H9 (cell line): ENCODE results near the gene ME3. TPM values are rescaled to one million over a fixed set of nuclear protein-coding genes. Genes with fewer than 3 reads are reported as not detected.

ENCODE experiments used
- DNase-seq: peaks from one replicate; pipeline ENCODE4 v3.0.0-alpha.2; 2017
- H2AFZ ChIP-seq: one replicate; pipeline ENCODE4 v1.6.1; 2013; ENCODE audit warnings: mild to moderate bottlenecking, low read length, control low read depth, moderate library complexity
- H2AK5ac ChIP-seq: 2 replicates; pipeline ENCODE4 v1.6.1; 2013; ENCODE audit warnings: low read length, control low read depth, mixed read lengths; ENCODE audit not compliant: insufficient read length
- H2BK120ac ChIP-seq: one replicate; pipeline ENCODE4 v1.6.1; 2013; ENCODE audit warnings: low read depth, mild to moderate bottlenecking, low read length, control low read depth, inconsistent platforms; ENCODE audit not compliant: poor library complexity, severe bottlenecking
- H2BK12ac ChIP-seq: 2 replicates; pipeline ENCODE4 v1.6.1; 2013; ENCODE audit warnings: low read length, control low read depth, mixed read lengths, low read depth; ENCODE audit not compliant: insufficient read length
- H2BK15ac ChIP-seq: 2 replicates; pipeline ENCODE4 v1.6.1; 2013; ENCODE audit warnings: low read depth, low read length, control low read depth
- H2BK20ac ChIP-seq: one replicate; pipeline ENCODE4 v1.6.1; 2013; ENCODE audit warnings: low read depth, mild to moderate bottlenecking, low read length, control low read depth, inconsistent platforms; ENCODE audit not compliant: poor library complexity, severe bottlenecking
- H2BK5ac ChIP-seq: 2 replicates; pipeline ENCODE4 v1.6.1; 2013; ENCODE audit warnings: low read length, control low read depth, mixed read lengths; ENCODE audit not compliant: insufficient read length
- H3K14ac ChIP-seq: 2 replicates; pipeline ENCODE4 v1.6.1; 2013; ENCODE audit warnings: low read length, control low read depth; ENCODE audit not compliant: insufficient read depth
- H3K18ac ChIP-seq: 2 replicates; pipeline ENCODE4 v1.6.1; 2013; ENCODE audit warnings: low read depth, mild to moderate bottlenecking, mixed read lengths, low read length, control low read depth; ENCODE audit not compliant: insufficient read length
- H3K23ac ChIP-seq: 2 replicates; pipeline ENCODE4 v1.6.1; 2013; ENCODE audit warnings: low read length, control low read depth, mixed read lengths, low read depth; ENCODE audit not compliant: insufficient read length
- H3K23me2 ChIP-seq: 2 replicates; pipeline ENCODE4 v1.6.1; 2013; ENCODE audit warnings: low read depth, mild to moderate bottlenecking, mixed read lengths, low read length, control low read depth; ENCODE audit not compliant: insufficient read length, poor library complexity, severe bottlenecking
- H3K27ac ChIP-seq: 2 replicates; pipeline ENCODE4 v1.5.1; 2013; ENCODE audit warnings: low read length, control low read depth, mixed read lengths, low read depth; ENCODE audit not compliant: insufficient read length
- H3K27me3 ChIP-seq: 2 replicates; pipeline ENCODE4 v1.6.1; 2013; ENCODE audit warnings: low read length, control low read depth, inconsistent platforms; ENCODE audit not compliant: insufficient read depth
- H3K4ac ChIP-seq: 2 replicates; pipeline ENCODE4 v1.6.1; 2013; ENCODE audit warnings: low read depth, mild to moderate bottlenecking, control low read depth, inconsistent platforms, low read length, moderate library complexity
- H3K4me1 ChIP-seq: 2 replicates; pipeline ENCODE4 v1.6.1; 2013; ENCODE audit warnings: low read length, control low read depth, inconsistent platforms; ENCODE audit not compliant: insufficient read depth
- H3K4me2 ChIP-seq: 2 replicates; pipeline ENCODE4 v1.6.1; 2013; ENCODE audit warnings: low read length, control low read depth, mixed read lengths; ENCODE audit not compliant: insufficient read length, insufficient read depth
- H3K56ac ChIP-seq: 2 replicates; pipeline ENCODE4 v1.6.1; 2013; ENCODE audit warnings: low read depth, mild to moderate bottlenecking, mixed read lengths, low read length, control low read depth; ENCODE audit not compliant: insufficient read length
- H3K79me1 ChIP-seq: 2 replicates; pipeline ENCODE4 v1.6.1; 2013; ENCODE audit warnings: low read depth, mild to moderate bottlenecking, moderate library complexity, low read length, control low read depth, inconsistent platforms; ENCODE audit not compliant: insufficient read depth, poor library complexity, severe bottlenecking
- H3K79me2 ChIP-seq: 2 replicates; pipeline ENCODE4 v1.6.1; 2013; ENCODE audit warnings: low read length, control low read depth, inconsistent platforms; ENCODE audit not compliant: insufficient read depth
- H3K9ac ChIP-seq: 2 replicates; pipeline ENCODE4 v1.6.1; 2013; ENCODE audit warnings: low read length, control low read depth, mixed read lengths; ENCODE audit not compliant: insufficient read length; ENCODE audit errors: extremely low read depth
- H3K9me3 ChIP-seq: one replicate; pipeline ENCODE4 v1.6.1; 2013; ENCODE audit warnings: low read depth, low read length, inconsistent platforms; ENCODE audit not compliant: control insufficient read depth
- H3T11ph ChIP-seq: one replicate; pipeline ENCODE4 v1.6.1; 2013; ENCODE audit warnings: mild to moderate bottlenecking, low read length, control low read depth, inconsistent platforms
- H4K20me1 ChIP-seq: one replicate; pipeline ENCODE4 v1.6.1; 2013; ENCODE audit not compliant: control insufficient read depth, insufficient read length, insufficient read depth
- H4K5ac ChIP-seq: 2 replicates; pipeline ENCODE4 v1.6.1; 2013; ENCODE audit warnings: low read depth, mild to moderate bottlenecking, mixed read lengths, low read length, control low read depth; ENCODE audit not compliant: insufficient read length
- H4K8ac ChIP-seq: replicated peaks from 2 replicates; pipeline ENCODE4 v1.6.1; 2013; ENCODE audit warnings: low read length, control low read depth, mixed read lengths, low read depth; ENCODE audit not compliant: insufficient read length
- H4K91ac ChIP-seq: 2 replicates; pipeline ENCODE4 v1.6.1; 2013; ENCODE audit warnings: low read depth, mild to moderate bottlenecking, moderate library complexity, mixed read lengths, low read length, control low read depth; ENCODE audit not compliant: insufficient read length
- H3K27ac Mint-ChIP-seq, 3 experiments: 2 replicates in 2 of 3; 3 replicates in 1 of 3; pipeline ENCODE4 v1.8.0; 2020 to 2021; ENCODE audit warnings: mixed read lengths in 3 of 3, mild to moderate bottlenecking in 1 of 3, moderate library complexity in 1 of 3
- H3K27me3 Mint-ChIP-seq: 2 replicates; pipeline ENCODE4 v1.8.0; 2021; ENCODE audit warnings: low read depth, mild to moderate bottlenecking, moderate library complexity, mixed read lengths
- H3K36me3 Mint-ChIP-seq, 3 experiments: 2 replicates in 2 of 3; 3 replicates in 1 of 3; pipeline ENCODE4 v1.8.0; 2020 to 2021; ENCODE audit warnings: low read depth in 3 of 3, mixed read lengths in 3 of 3; ENCODE audit not compliant: insufficient read depth in 1 of 3
- H3K4me1 Mint-ChIP-seq, 2 experiments: 2 replicates each; pipeline ENCODE4 v1.8.0; 2020; ENCODE audit warnings: mixed read lengths in 2 of 2
- H3K4me3 Mint-ChIP-seq, 2 experiments: 2 replicates in 1 of 2; 3 replicates in 1 of 2; pipeline ENCODE4 v1.8.0; 2020 to 2021; ENCODE audit warnings: mild to moderate bottlenecking in 2 of 2, mixed read lengths in 2 of 2, moderate library complexity in 1 of 2
- H3K9me3 Mint-ChIP-seq, 2 experiments: 2 replicates in 1 of 2; 3 replicates in 1 of 2; pipeline ENCODE4 v1.8.0; 2020; ENCODE audit warnings: mild to moderate bottlenecking in 2 of 2, mixed read lengths in 2 of 2, moderate library complexity in 1 of 2
- CTCF ChIP-seq: fragments of 200-600 bp; sonication (generic); conservative IDR thresholded peaks from 3 replicates; pipeline ENCODE4 v1.8.0; 2021; ENCODE audit warnings: antibody characterized with exemption, mild to moderate bottlenecking
- WGBS: extraction: QIAGEN DNeasy Blood & Tissue Kit; methylation state at CpG from one replicate; pipeline ENCODE4 v1.1.7; 2013; ENCODE audit warnings: missing lambda C conversion rate, low lambda C conversion rate, mixed read lengths; ENCODE audit not compliant: insufficient read length; ENCODE audit errors: extremely low coverage; 5-methylcytosine and 5-hydroxymethylcytosine counted together
- total RNA-seq: library from RNA; stranded (reverse); gene quantifications from 2 replicates; pipeline ENCODE4 v1.2.1, GENCODE V29; 2021

Gene ME3
- total RNA-seq, 1 experiment from 2014 or later: 2.8 TPM

GRCh38 chr11:86610559-86611341 is 61.7 kb downstream of the ME3 start:
- Histone ChIP-seq H3K27ac (no peak overlapping the region), H4K5ac (no peak overlapping the region), H3K4me1 (peaks cover 3% of the 10 kb centered on the region; the same call in 1 of the 2 replicates), H3K56ac (no peak overlapping the region), H3K23me2 (no peaks in the 10 kb centered on the region), H3K9ac (no peak overlapping the region), H4K8ac (no peak overlapping the region), H2BK120ac (no peak overlapping the region), H3K79me1 (no peaks in the 10 kb centered on the region), H2BK15ac (no peak overlapping the region), H2BK5ac (no peak overlapping the region), H3K14ac (no peak overlapping the region), H4K91ac (no peak overlapping the region), H2BK20ac (no peak overlapping the region), H3K79me2 (no peaks in the 10 kb centered on the region), H2BK12ac (no peak overlapping the region), H3K4me2 (no peak overlapping the region), H3K9me3 (peaks cover 6% of the 10 kb centered on the region), H3K27me3 (no peaks in the 10 kb centered on the region), H4K20me1 (no peaks in the 10 kb centered on the region), H3T11ph (no peak overlapping the region), H3K4ac (no peak overlapping the region), H2AK5ac (no peak overlapping the region), H3K23ac (no peak overlapping the region), H3K18ac (no peak overlapping the region), H2AFZ (no peak overlapping the region)
- TF ChIP-seq CTCF: no peak; the same call in 2 of the 3 replicates
- DNase-seq: peak; percentile 34
- peaks cover 0 to 8% (median 2%) of the 10 kb centered on the region in 3 experiments; a peak in 2 of 7 replicates for H3K36me3 Mint-ChIP-seq
- peaks cover 3 to 10% of the 10 kb centered on the region in 2 experiments; a peak in 3 of 5 replicates for H3K9me3 Mint-ChIP-seq
- no peak overlapping the region for H3K4me3 Mint-ChIP-seq
- WGBS: no CpG with 5 or more reads among the region's 5 CpGs
- peak overlapping the region; percentile 4 to 78 (median 69); a peak in 5 of 7 replicates for H3K27ac Mint-ChIP-seq
- H3K4me1 Mint-ChIP-seq: peaks cover 23 to 35% of the 10 kb centered on the region in 2 experiments
- H3K27me3 Mint-ChIP-seq: no peaks in the 10 kb centered on the region
